ENCODE measurements around the gene DTX3.
"Not testable (repeated sequence)": the region's sequence is repeated elsewhere in the genome, so short reads cannot be mapped to it uniquely, and the experiment has no call there.

Gene DTX3

DNA sequence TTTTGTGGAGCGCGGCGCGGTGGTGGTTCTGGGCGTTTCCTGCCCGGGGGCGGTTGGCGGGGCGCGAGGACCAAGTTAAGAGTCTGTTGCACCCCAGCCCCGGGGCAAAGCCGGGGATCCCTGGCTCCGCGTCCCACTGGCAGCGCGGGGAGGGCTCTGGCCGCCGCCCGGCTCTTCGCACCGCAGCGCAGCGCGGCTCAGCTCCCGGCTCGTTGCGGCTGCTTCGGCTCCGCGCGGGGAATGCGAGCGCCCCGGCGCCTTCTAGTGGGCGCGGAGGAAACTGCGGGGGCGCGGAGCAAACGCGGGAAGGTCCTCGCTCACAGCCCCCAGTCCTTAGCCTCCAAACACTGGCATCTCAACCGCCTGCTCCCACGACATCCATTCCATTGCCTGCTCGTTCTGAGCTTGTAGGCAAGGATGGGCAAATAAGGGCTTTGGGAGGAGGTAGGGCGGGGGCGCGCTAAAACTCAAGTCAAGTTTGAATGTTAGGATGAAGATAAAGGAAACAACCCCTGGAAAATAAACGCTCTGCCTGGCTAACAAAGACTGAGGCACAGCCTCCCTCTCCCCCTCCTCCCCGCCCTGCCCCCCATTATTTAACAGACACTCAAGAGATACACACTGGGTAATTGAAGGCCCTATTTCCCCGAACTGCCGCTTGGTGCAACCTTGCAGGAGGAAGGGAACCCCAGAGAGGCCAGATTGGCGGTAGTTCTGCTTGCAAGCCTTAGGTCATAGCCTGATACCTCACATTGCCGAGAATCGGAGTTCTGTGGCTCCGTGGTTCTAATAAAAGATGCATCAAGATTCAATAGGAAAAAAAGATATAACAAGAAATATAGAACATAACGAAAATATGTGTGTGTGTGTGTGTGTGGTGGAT is 28.6 kb downstream of the DTX3 start, which contains the start of gene B4GALNT1:
Gene B4GALNT1, minus strand, starts transcription at position 244 of the 883 bp plus-strand sequence. CDS start 1,069 bp downstream, outside the sequence.
- DNase-seq = no peak

GRCh38 chr12:57636731-57637130 is 32.1 kb downstream of the DTX3 start:
- DNase-seq = not testable (repeated sequence)

- no peak for DNase-seq
These were observed 32.7 kb downstream of the DTX3 start for GRCh38 chr12:57637364-57637763.

DNA sequence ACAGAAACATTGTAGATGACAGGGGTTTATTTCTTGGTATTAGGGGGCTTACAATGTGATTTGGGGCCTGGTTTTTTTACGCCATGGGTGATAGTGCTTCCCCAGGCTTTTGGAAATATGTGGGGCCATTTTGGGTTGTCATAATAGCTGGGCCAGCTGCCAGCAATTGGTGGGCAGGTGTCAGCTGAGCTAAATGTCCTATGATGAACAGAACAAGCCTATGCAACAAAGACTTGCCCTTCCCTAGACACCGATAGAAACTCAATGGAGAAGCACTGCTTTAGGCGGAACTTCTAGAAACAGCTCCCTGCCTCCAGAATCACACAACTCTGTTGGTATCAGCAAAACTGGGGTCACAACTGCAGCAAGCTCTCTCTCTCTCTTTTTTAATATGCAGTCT is 33.5 kb downstream of the DTX3 start:
- DNase-seq = no peak

GRCh38 chr12:57640175-57641042 is 35.8 kb downstream of the DTX3 start:
- no peak for DNase-seq

GRCh38 chr12:57641699-57642442 is 37.2 kb downstream of the DTX3 start:
- no peak for DNase-seq

- DNase-seq = not testable (repeated sequence)
These were observed 41.5 kb downstream of the DTX3 start for GRCh38 chr12:57645990-57646658.

GRCh38 chr12:57646659-57647049 is 42.0 kb downstream of the DTX3 start:
- DNase-seq = not testable (repeated sequence)

DNA sequence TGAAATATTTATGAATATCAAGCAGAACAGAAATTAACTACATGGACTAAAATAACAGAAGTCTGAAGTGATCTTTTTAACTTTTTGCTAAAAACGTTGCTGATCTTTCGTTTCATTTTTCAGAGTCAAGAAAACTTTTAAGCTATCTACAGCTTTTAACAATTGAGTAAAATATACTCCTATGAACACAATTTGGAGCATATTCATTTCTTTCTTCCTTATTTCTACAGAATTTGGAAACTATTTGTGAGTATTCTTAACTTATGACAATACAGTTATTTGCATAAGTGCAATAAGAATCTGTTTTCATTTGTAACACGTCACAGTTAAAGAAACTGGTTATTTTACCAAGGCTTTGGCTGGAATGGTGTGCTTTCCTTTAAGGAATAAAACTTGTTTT is 49.4 kb downstream of the DTX3 start:
- DNase-seq = no peak

DNA sequence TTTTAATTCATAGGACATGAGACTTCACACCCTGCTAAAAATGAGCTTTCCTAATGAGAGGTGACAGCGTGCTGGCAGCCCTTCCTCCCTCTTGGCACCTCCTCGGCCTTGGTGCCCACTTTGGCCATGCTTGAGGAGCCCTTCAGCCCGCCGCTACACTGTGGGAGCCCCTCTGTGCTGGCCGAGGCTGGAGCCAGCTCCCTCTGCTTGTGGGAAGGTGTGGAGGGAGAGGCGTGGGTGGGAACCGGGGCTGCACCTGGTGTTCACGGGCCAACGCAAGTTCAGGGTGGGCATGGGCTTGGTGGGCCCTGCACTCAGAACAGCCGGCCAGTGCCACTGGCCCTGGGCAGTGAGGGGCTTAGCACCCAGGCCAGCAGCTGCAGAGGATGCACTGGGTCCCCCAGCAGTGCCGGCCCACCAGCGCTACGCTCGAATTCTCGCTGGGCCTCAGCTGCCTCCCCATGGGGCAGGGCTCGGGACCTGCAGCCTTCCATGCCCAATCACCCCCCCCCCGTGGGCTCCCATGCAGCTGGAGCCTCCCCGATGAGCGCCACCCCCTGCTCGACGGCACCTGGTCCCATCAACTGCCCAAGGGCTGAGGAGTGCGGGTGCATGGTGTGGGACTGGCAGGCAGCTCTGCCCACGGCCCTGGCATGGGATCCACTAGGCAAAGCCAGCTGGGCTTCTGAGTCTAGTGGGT is 51.1 kb downstream of the DTX3 start:
- no peak for DNase-seq

- DNase-seq = not testable (repeated sequence)
These were observed 51.8 kb downstream of the DTX3 start for GRCh38 chr12:57656408-57656807.

DNA sequence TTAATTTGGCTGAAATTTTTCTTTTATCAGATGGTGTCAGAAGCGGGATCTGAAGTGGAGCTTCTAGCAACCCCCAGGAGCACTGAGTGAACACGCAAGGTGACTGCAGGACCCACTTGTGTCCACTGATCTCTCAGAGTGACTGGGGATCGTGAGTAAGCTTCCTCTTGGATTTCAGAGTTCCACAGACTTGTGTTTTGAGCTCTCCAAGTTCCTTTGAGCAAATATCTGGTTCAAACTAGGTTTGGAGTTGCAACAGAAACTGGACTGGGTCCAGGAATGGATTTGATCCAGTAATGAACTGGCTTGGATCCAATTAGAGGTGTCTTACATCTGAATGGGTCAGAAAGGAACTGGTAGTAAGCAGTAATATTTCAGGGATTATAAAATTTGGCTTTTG is 53.1 kb downstream of the DTX3 start:
- no peak for DNase-seq

- DNase-seq = no peak
These were observed 54.3 kb downstream of the DTX3 start for GRCh38 chr12:57658890-57659289.

Data from amniotic stem cell (primary cell).